ENCODE data around the gene TEX55.

DNA sequence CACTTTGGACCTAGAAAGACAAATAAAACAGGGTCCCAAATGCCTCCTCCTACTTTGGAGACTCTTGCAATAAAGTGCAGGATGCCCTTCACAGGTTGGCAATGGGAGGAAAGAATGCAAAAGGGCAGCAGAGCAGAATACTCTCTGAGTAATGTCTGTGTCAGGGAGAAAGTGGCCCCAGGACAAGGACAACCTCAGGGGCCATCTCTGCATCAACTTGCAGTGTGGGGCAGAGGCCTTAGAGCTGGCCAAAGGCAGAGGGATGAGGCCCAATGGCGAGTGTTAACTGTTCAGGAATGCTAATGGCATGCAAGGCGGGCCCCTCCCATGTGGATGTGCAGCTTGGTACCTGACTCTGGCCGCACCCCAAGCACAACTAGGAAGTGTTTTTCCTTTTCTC lies 35.8 kb downstream of the TEX55 start:
- TF ChIP-seq CTCF (IDR thresholded peaks at IDR 0.05) = no peak
- no peak for TF ChIP-seq POLR2AphosphoS5 (IDR thresholded peaks at IDR 0.05)
- no peak for TF ChIP-seq POLR2A (IDR thresholded peaks at IDR 0.05)

Data from gastroesophageal sphincter (tissue), 3 donors.